ENCODE measurements around the gene FANCC.

GRCh38 chr9:95284162-95285080, 33.1 kb downstream of the FANCC start:
- no peak for TF ChIP-seq CTCF (conservative IDR thresholded peaks at IDR 0.05; ENCODE audit: low read depth, low read length)
- no peak for TF ChIP-seq EZH2 (IDR thresholded peaks at IDR 0.05; ENCODE audit: borderline replicate concordance, low read depth, low read length, poor library complexity, severe bottlenecking)
